Activated CD4-positive, alpha-beta T cell treated with anti-CD3 and anti-CD28 coated beads, Interleukin-2, amount 50 U/mL, for 16 hours (primary cell): ENCODE measurements around the gene PLXNC1.
"Not testable (repeated sequence)": the region's sequence is repeated elsewhere in the genome, so short reads cannot be mapped to it uniquely, and the experiment has no call there.

Source experiments
- DNase-seq: peaks from one replicate; pipeline ENCODE4 v3.0.0-alpha.2; 2020

PLXNC1 gene

GRCh38 chr12:94308612-94309011 is 160.2 kb downstream of the PLXNC1 start:
- DNase-seq = no peak

- DNase-seq = peak; percentile 72
Measured at GRCh38 chr12:94309373-94309772, 161.0 kb downstream of the PLXNC1 start.

GRCh38 chr12:94312378-94312777 is 164.0 kb downstream of the PLXNC1 start:
- DNase-seq = no peak

- DNase-seq = not testable (repeated sequence)
Measured at GRCh38 chr12:94316600-94316999, 168.2 kb downstream of the PLXNC1 start.

- DNase-seq = no peak
Measured at GRCh38 chr12:94318181-94318580, 169.8 kb downstream of the PLXNC1 start.

- no peak for DNase-seq
Measured at GRCh38 chr12:94320109-94320508, 171.7 kb downstream of the PLXNC1 start.

GRCh38 chr12:94322346-94322745 is 174.0 kb downstream of the PLXNC1 start:
- no peak for DNase-seq

GRCh38 chr12:94326234-94326633 is 177.9 kb downstream of the PLXNC1 start:
- DNase-seq = no peak

- DNase-seq = peak; percentile 77
Measured at GRCh38 chr12:94326727-94327126, 178.3 kb downstream of the PLXNC1 start.

- DNase-seq = no peak
Measured at GRCh38 chr12:94327809-94328208, 179.4 kb downstream of the PLXNC1 start.

- DNase-seq = no peak
Measured at GRCh38 chr12:94329366-94329765, 181.0 kb downstream of the PLXNC1 start.

GRCh38 chr12:94333396-94333795 is 185.0 kb downstream of the PLXNC1 start:
- no peak for DNase-seq

GRCh38 chr12:94336211-94336925 is 188.0 kb downstream of the PLXNC1 start:
- DNase-seq = no peak

GRCh38 chr12:94338006-94338794 is 189.8 kb downstream of the PLXNC1 start:
- DNase-seq = no peak

- DNase-seq = no peak
Measured at GRCh38 chr12:94340573-94340972, 192.2 kb downstream of the PLXNC1 start.

- DNase-seq = no peak
Measured at GRCh38 chr12:94353130-94353529, 204.8 kb downstream of the PLXNC1 start.
